Right forelimb (tissue), 1 donor: Measurements from ENCODE around the gene VTI1A.
"Not testable (repeated sequence)": the region's sequence is repeated elsewhere in the genome, so short reads cannot be mapped to it uniquely, and the experiment has no call there.

Experiments
- DNase-seq: peaks from one replicate; pipeline ENCODE4 v3.0.0-alpha.2; 2018

Gene VTI1A

DNA sequence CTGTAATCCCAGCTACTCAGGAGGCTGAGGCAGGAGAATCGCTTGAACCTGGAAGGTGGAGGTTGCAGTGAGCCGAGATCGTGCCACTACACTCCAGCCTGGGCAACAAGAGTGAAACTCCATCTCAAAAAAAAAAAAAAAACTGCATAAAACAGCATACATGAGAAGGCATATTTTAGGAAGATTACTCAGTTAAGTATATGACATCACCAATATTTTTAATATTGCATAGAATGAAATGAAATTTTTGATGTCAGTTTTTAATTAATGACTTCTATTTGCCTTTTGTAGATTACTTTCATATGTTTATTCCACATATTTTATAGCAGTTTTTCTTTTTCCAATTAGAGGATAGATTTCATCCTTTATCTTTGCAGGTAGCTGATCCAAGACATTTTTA, 284.4 kb downstream of the VTI1A start:
- not testable (repeated sequence) for DNase-seq

DNA sequence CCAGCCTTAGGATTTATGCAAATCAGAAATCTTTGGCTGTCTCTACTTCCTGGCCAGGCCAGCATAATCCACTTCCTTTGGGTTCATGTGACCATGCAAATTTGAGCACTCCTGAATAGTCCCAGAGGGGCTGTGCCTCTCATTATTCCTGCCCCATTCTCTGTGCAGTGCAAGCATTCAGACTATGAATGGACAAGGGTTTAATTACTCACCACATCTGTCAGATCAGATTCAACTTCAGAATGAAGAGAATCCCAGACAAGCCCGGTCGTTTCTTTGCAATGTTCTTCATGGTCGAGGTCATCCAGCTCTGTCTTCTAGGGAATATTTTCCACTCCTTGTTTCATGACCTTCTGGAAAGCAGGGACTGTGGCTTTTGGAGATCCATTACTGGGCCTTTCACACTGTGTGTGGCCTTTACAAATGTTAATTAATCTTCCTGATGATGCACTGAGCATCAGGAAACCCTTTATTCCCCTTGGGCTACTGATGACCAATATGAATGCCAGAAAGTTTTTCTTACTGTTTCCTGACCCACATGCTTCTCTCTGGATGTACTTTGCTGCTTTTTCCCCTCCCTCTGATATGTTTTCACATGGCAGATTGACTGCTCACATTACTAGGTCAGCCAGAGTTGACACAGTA, 285.4 kb downstream of the VTI1A start:
- no peak for DNase-seq

DNA sequence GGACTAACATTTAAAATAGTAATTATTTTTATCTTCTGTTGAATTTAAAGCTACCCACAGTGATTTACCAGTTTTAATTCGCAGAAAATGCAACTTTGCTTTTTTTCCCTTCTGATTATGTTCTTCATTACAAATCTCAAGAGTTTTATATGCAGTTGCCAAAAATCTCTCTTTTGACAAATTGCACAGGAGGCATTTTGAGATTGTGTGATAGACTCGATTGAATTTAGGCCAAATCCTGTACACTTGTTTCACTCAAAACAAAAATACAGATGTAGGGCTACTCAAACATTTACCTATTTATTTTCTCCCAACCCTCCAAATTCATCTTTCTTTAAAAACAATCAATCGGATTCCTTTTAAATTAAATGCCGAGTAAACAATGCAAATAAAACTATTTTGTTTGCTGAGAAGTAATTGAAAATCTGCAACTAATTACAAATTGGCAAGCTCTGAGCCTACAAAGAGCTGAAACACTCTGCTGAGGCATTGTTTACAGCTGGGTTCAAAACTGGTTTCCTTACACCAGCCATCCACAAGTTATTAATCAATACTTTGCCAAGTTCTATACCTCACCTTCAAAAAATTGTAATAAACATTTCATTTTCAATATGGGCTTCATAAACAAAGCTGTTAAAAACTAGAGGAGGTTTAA, 288.2 kb downstream of the VTI1A start:
- no peak for DNase-seq

DNA sequence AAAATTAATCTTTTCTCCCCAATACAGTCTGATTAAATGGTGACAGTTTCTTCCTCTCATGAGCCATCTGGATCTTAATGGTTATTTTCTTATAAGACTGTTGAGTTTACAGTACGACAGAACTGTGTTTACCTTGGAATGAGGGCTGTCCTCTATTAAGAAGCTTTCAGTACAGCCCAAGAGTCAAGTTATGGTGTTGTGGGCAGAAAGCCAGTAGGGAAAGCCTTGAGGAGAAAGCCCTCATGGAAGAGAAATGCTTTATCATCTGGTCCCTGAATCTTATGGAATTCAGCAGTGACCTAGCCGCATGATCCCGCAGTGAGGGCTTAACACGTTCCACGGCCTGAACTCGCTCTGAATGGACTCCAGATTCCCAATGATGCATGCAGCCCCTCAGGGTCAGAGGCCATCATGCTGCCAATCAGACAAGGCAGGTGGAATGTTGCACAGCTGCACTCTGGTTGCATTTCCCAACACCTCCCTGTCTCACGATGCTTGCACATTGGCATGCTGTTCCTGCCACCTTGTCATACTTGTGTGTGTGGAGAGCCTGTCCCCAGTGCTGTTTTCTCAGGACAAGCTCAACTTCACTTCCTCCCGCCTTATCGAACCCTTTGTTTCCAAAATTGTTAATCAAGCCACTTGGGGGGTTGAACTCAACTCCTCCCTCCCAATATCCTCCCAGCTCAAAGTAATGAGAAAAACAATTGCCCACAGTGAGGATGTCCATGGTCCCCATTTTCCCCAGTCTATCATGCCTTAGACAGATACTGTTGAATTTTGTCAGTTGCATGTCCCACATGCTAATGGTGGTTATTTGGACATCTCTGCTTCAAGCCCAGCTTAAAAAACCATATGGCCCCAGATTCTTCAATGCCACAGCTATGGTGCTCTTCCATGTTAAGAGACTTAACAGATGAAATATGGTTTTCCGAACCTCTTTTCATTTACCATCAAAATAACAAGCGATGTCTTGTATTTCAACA, 291.9 kb downstream of the VTI1A start:
- no peak for DNase-seq

DNA sequence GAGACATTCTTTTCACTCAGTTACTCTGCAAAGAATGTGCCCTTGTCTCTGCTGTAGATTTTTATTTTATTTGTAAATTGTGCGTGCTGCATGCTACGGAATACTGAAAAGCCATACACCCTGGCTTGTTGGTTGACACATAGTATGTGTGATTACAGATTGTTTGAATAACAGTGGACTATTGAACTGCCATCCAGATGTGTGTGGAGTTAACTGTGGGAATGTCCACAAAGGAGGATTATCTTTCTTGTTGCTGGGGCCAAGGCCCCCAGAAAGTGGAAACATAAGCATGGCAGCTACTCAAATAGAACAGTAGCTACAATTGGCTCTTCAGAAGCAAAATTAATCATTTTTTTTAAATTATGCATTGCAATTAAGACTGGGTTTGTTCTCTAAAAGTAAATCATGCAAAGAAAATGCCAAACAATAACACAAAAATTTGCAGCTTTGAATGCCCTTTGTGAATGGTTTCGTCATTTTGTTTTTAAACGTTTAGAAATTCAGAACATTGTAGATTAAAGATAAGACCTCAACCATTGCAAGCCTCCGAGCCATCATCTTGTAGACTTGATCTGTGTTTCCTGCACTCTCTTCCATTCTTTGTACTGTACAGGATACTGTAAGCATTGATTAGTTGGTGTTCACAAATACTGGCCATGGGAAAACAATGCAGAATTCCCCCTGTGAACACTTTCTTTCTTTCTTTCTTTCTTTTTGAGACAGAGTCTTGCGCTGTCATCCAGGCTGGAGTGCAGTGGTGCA, 292.8 kb downstream of the VTI1A start:
- DNase-seq = no peak

DNA sequence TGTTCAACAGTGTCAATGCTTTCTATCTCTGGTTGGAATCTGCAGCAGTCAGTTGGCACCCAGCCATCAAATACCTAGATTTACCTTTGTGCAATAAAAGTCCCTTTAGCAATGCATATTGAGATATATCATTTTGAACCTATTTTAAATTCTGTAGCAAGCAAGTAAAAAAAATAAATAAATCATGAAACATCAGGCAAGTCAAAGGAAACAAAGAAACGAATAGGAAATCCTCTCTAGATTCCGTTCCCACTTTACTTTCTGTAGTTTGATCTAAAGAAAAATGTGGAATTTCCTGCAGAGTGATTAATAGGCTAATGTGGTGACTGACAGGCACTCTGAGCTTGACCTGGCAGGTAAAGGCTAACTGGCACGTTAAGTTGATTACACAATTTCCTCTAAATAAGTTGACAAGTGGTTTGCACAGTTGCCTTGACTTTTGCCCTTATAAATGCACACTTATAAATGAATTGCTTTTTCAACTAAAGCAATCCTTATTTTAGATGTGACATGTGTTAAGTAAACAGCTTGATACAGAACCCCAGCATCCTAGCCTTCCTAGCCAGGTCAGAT, 294.9 kb downstream of the VTI1A start:
- no peak for DNase-seq

DNA sequence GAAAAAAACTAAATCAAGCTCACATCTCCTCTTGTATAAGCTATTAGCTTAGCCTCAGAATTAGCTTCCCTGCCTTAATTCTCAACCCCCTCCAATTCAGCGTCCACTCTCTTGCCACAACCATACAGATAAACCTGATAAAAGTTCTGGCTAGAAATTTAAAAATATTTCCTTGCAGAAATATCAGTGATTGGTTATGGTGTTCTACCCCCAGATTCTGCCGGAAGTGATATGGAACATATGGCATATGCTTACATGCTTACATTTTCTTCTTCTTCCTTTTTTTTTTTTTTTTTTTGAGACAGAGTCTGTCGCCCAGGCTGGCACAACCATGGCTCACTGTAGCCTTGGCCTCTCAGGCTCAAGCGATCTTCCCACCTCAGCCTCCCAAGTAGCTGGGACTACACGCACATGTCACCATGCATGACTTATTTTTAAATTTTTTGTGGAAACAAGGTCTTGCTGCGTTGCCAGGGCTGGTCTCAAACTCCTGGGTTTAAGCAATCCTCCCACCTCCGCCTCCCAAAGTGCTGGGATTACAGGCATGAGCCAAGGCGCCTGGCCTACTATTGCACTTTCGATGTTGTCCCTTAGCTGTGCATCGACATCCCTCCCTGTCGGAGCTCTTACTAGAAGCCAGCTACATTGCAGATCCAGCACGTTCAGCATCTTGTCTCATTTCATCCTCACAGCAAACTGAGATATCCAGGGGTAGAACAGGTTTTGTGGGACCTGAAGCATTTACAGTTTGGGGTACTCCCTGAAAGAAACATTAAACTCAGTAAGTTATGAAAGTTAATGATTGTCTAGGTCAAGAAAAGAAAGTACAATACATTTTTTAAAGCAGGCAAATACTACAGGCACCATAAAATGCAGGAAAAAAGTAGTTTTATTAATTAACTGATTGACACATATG, 297.4 kb downstream of the VTI1A start:
- DNase-seq = no peak

DNA sequence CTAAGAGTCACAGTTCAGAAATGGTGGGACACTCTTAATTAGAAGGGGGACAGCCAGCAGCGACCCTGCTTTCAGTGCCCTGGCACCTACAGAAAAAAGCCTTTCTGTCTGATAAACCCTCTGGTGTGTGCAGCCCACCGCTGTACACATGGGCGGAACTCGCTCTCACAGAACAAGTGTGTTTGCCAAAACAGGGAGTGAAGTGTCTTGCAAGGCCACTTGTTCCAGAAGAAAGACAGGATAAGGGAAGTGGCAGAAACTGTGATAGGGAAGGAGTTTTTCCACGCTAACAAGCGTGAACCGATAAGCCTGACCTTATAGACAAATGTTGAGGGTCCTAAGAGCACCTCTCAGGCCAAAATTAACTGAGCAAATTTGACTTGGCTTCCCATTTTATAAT, 299.3 kb downstream of the VTI1A start:
- no peak for DNase-seq

DNA sequence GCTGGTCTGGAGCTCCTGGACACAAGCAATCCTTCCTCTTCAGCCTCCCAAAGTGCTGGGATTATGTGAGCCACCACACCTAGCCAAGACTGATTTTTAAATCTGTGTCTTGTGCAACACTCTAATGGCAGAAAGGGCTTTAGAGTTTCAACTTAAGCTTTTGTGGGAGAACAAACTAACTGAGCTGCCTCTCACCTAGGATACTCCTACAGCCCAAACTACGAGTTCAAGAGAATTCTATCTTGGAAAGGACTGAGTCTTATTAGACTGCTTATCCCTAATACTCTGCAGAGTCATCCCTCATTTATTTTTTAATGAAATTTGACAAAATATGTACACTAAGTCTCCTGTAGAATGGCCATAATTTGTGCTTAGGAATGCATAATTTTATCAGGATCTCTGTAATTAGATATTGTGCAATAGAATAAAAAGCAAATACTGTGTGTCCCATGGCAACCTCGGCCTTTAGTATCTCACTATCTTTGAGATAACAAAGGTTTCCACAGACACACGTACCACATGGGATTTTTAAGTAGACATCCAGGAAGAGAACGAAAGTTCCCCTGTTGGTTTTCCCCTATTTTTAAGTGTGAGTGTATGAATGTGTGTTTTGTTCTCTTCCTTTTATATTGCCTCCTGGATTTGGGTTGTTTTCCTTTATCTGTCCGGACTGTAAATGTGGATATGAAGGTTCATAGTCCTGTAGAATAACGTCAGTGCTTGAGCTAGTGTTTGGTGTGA, 303.6 kb downstream of the VTI1A start:
- DNase-seq = no peak

DNA sequence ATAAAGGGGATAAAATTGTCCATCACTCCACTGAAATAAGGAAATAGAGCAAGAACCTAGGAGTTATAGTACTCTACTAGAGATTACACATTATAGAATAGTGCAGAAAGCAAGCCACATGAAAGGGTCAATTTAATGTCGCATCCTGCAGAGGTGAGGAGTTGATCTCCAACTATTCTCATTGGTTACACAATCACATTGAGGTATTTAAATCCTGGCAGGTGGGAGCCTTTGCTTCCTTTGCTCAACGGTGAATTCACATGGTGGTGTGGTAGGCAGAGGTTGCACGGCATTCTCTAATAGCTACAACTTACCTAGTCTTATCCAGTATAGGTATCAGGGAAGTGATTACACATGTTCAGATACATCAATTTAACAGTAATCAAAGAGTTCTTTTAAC, 304.6 kb downstream of the VTI1A start:
- DNase-seq = no peak

DNA sequence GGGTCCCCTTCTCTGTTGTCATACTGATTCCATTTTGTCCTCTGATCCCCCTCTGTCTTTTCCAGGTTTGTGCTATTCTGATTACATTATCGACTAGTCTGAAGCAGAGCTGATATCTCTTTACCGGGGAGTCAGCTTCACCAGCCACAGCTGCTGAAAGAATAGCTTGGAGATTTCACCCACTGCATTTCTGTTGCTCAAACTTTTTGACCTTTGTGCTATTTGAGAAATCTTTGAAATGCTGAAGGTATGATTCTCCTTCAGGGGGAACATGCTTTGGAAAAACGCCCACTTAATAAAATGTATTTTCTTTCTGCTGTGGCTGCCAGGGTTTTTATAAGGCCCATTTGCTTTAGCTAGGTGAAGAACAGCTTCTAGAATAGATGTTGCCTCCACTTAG, 305.3 kb downstream of the VTI1A start:
- DNase-seq = no peak

DNA sequence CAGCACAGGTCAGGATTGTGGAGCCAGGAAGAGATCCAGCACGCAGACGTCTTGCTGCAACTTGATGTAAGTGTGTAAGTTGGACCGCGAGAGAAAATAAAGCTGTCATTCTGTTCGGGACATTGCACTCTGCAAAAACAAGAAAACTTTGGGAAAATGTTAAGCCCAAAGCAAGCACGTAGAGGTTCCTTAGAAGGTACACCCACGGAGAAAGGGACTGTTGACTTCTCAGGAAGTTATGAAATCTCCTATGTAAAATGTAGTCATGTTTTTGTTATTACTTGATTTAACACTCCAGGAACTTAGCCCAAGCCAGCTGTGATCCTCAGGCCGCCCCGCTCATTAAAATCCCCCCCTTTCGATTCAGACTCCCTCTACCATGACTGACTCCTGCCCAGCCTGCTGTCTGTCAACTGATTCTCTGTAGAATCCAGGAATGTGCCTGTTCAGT, 307.0 kb downstream of the VTI1A start:
- peak; percentile 48 for DNase-seq

DNA sequence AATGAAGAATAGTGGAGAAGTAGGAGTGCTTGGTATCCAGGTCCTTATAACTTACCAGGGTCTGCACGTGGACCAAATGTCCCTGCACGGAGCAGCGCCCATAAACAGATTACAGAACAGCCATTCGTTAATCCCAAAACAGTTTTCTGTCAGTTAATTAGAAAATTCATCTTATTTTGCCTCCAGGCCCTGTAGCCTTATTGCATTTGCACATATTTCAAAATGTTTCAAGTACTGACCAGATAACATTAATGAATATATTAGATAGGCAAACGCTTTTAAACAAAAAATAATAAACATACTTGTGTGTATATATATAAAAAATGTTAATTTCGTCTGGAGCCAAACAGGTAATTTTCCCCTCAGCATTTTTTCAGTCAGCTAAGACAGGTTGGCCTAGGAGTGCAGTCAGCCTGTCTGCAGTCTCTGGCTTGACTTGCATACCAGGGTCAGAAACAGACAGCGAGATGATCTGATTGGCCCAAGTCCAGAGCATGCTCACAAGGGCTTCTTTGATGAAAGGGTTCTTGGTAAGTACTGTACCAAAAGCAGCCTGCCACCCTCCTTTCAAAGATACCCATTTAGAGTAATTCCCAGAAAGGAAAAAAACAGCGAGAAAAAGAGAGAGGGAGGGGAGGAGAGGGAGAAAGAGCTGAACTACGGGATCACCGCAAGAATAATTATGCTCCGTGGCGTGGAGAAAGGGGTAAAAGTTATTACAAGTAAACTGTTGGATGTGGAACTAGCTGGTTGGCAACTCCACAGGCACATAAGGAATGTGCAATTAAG, 308.6 kb downstream of the VTI1A start:
- no peak for DNase-seq

DNA sequence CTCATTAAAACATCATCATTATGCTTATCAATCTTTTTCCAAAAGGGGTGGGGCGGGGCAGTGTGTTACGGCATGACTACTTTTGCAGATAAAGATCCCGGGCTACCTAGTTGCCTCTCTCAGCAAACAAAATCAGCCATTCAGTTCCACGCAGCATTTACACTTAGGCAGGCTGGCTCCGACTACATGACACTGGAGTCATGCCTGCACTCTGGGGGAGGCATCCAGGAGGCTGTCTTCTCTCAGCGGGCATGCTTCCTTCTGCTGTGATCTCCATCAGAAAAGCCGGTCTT, 309.2 kb downstream of the VTI1A start:
- no peak for DNase-seq

DNA sequence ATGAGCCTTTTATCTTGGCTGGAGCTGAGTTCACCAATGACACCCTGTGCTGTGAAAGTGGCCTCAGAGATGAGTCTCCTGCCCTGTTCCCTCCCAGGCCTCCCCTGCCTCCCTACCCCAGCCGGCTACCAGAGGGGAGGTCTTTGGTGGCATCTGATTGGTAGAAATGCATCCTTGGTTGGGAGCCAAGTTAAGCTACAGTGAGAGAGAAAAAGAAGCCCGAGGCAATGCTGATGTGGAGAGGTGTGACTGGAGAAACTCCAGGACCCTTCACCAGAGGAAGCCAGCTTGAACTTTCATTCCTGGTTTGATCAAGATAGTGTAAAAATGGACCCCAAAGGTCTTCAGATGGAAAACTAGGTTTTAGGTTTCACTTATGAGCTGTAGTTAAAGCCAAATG, 311.9 kb downstream of the VTI1A start:
- no peak for DNase-seq

DNA sequence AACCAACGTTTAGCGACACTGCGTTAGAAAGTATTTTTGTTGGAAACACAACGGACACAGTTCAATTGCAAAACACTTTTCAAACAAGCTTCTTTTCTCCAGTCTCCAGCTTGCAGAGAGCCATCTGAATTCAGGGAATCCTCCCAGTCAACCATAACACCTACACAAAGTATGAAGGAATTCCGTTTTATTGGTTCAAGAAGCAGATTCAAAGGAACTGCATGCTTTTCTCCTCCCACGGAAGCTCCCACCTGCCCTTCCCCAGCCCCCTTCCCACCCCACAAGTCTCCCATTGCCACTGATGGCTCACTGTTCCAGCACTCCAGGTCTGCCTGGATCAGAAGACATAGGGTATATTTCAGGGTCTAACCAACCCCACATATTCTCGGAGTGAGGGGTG, 312.5 kb downstream of the VTI1A start:
- no peak for DNase-seq

DNA sequence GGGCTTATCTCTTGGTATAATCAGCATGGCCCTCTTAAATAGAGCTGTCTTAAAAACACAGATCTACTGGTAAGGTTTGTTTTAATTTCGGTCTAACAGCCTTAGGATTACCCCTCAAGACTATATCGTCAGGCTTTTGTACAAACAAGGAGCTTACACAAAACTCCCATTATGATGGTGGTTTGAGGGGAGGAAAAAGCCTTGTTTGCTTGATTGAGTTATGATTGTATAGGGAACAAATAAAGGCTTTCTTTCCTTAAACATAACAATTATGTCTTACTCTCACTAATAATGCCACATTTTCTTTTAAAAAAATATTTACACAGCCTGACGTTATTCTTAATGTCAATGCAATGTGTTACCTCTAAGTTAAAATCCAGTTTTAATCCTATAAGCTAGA, 314.2 kb downstream of the VTI1A start:
- DNase-seq = no peak

DNA sequence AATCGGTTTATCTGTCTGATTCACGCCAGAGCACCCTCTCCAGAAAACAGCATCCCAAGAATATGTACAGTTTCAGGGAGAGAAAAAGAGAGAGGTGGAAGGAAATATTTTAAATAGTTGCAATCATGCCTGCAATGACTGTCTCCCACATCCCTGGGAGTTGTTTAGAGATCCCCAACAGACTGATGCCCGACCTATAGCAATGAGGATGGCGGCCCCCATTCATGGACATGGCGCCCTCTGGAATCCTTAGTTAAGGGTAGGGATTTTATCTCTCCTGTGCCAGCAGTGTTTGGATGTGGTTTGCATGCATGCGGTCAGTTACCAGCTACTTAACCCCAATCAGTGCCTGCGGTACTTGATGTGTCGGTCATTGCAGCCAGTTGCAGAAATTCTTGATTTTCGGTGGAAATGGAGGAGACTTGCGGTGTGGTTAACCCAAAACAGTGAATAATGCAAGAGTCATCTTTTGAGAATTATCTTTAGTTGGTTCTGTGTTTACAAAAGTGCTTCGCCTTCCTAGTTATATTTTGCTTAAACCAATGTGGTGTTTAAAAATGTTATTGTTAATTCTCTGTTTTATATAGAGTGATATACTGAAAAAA, 317.0 kb downstream of the VTI1A start:
- DNase-seq = no peak

DNA sequence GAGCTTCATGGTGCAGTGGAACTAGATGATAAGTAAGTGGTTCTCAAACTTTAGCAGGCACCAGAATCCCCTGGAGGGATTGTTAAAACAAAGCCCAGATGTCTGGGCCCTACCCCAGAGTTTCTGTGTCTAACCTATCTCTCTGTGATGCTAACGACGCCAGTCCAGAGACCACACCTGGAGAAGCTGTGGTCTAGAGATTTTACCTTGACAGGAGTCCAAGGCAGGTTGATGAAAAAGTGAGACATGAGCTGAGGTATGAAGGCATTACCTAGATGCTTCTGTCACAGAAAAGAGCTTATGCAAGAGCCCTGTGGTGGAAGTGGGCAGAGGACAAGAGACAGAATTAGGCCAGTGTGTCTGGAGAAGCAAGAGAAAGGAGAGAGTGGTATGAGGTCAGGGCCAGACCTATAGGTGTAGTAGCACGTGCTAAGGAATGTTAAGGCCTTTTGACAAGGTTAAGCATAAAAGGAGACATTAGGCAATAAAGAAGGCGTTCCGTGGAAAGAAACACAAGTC, 318.8 kb downstream of the VTI1A start:
- no peak for DNase-seq
